GM18498 (cell line): ENCODE results near the gene DBN1.

Experiments
- ATAC-seq: cut with Tn5 transposase; IDR thresholded peaks from one replicate; pipeline ENCODE4 v1.9.1; 2021; ENCODE audit warnings: mild to moderate bottlenecking, moderate library complexity; ENCODE audit not compliant: unreplicated experiment

DBN1 gene

DNA sequence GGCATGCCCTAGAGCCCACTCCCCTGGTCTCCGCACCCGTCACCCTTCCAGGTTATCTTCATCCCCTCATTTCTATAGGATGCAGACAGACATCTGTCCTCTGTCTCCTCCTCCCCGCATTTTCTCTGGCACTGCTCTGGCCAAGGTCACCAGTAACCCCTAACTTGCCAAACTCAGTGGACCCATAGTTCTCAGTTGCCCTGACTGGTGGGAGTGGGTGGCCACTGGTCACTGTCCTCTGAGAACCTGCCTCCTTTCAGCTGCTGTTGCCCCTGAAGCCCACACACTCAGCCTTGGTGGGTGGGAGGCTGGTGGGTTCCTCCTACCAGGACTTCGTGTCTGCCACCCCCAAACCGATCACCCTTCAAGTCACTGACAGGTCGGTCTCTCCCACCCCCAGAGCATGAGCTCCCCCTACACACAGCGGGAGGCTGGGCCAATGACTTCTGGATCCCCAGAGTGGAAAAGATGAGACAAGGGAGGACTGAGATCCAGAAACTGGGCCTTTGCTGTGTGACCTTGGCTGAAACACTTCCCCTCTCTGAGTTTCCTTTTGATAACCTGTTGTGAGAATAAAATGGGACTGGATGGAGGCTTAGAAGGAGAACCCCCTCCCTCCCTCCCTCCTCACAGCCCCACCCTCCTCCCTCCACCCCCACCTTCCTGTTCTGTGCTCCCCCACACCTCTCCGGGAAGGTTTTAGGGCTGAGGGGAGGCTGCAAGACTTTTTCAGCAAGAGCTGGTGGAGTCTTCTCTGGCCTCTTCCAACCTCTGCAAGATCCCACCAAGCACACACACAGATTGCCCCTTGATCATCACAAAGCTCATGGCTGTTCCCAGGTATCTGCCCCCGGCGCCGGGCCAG, 2.4 kb upstream of the DBN1 start:
- no peak for ATAC-seq

DNA sequence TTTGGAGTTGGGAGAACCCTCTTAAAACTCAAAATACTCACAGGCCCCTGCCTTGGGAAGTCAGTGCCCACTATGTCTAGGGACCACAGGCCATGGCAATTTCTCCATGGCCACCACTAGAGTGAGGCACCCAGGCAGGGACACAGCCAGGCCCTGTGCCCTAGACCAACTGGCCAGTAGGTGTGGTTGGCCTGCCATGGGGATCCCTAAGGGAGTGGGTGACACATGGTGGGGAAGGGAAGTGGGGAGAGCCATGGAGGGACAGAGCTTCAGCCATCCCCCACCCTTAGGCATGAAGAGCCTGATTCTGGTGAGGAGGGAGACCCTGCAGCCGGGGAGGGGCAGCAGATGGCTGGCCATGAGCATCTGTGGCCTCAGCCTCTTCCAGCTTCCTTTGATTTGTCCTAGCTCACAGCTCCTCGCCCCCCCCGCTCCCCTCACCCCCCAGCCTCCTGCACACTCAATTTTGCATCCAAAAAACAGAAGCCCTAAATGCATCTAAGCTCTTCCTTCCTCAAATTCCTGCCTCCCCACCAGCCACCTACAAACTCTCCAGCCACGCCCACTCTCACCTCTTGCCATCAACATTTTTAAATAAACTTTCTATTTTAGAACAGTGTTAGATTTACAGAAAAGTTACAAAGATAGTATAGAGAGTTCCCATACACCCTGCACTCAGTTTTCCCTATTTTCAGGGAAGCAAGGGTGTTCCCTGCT, 1.6 kb upstream of the DBN1 start:
- ATAC-seq = no peak

- ATAC-seq = no peak
Observed at GRCh38 chr5:177474002-177474476, 605 bp upstream of the DBN1 start.

DNA sequence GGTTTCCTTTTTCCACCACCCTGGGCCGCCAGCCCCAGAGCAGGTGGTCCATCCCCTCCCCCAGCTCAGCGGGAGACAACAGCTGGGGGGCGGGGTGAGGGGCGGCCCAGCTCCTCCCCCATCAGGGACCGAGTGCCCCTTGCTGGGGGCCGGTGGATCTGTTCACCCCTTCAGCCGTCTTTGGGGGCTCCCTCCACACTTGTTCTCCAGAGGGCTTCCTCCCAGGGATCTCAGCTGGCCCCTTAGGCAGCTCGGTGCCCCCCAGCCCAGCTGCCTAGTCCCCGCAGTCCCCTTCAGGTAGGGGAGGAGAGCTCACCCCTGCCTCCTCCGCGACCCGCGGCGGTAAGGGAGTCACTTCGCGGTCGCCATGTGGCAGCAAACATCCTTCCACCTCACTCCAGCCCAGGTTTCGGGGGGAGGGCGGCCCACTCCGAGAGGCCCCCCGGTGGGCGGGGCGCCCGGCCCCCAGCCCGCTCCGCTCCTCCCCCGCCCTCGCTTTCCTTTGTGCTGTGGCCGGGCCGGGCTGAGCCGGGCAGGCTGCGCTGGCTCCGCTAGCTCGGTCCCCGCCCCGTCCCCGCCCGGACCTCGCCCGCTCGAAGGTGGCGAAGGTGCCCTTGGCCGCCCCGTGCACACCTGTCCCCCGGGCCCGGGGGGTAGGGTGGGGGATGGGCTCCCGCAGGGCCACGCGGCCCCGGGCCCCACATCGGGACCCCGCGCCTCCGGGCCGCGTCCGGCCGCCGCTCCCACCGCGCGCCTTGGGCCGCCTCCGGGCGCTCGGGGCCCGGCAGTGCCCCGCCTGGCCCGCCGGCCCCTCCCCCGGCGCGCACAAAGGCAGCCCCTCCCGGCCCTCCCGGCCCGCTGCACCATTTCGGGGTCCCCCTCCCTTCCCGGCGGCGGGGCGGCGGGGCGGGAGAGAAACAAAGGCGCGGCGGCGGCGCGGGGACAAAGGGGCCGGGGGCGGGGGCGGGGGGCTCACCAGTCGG, 683 bp downstream of the DBN1 start:
- ATAC-seq = peak; percentile 37

DNA sequence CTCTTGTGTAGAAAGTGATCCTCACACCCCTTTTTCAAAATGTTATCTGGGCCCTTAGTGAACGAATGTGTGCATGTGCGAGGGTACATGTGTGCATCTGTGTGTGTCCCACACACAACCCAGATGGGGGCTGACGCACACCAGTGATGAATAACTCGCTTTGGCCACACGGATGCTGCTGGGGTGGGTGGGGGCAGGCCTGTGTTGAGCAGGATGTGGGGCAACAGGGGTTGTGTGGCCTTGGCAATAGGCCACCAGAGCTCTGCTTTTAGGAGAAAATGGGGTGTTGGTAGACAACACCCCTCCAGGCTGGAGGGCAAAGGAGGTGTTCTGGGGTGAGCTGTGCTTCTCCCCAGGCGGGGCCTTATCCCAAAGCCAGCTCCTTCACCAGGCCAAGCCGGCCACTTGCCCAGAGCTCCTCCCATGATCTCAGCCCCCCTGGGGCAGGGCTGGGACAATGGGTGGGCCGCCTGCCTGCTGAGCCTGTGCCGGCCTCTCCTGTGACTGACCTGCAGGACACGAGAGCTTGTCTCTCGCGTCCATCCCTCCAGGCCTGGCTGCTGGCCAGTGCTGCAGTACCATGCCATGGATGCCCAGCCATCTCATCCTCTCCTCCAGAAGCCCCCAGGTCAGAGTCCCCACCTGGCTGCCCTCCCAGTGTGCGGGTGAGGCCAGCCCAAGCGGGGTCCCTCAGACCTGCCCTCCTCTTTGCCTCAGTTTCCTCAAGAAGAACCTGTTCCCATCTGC, 1.7 kb downstream of the DBN1 start:
- ATAC-seq = no peak

- ATAC-seq = no peak
Observed at GRCh38 chr5:177470759-177471536, 2.5 kb downstream of the DBN1 start.

DNA sequence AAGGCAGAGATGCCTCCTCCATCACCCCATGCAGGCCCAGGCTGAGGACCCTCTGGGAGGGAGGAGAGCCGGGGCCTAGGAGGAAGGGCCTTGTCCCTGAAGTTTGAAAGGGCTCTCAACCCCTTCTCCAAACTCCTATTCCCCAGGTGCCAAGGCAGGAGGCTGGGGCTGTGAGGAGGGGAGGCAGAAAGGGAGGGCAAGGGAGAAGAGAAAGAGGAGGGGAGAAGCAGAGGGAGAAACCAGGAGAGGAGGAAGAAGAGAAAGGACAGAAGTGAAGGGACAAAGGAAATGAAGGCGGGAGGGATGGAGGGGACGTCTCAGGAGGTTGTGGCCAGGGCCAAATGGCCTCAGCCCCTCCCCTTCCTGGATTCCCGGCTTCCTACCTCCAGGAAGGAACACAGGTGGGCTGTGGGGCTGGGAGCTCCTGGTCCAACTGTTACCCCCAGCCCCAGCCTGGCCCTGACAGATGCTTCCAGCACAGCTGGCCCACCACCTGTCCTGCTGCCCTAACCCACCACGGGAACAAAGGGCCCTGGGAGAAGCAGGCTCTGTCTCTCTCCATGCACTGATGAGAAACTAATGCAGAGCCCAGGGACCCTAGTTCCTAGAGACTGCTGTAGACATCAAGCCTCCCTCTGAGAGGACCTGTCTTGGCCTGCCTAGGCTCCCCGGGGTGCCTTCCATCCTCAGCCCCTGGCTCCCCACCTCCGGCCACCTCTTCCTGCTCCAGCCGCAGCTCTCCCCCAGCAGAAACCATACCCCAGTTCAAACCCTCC, 3.5 kb downstream of the DBN1 start:
- ATAC-seq = no peak

DNA sequence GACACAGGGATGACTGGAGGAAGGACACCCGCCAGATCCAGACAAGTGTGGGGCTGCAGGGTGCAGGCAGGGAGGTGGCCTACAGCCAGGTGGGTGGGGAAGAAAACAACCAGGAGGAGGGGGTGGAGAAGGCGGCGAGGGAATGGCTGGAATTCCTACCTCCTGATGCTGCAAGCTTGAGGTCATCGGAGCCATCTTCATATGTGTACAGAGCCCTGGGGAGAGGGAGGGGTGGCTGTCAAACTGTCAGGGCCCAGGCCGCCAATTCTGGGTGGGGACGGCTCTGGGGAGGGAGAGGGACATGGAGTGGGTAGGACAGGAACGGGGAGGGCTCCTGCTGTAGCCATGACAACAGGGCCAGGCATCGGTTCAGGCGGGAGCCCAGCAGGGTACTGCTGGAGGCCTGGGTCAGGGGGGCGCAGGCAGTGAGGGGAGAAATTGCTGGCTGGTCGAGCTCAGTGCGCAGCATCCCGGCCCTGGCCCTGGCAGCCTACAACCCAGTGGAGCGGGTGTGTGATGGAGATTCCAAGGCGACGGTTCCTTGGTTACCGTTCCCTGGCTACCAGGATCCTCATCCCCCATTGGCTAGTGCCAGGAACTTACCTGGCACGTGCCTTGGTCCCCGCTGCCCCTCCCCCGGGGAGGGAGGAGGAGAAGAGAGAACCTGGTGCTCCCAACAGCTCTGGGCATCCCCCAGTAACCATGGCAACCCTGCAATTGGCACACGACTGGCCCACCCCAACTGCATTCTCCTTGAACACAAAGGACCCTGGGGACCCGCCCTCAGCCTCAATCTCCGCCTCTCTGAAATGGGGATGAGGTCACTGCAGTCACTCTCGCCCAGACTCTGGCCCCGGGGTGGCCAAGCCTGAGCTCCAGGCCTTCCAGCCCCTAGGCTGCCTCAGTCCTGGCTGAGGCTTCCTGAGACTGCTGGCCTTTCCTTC, 4.5 kb downstream of the DBN1 start:
- no peak for ATAC-seq

GRCh38 chr5:177468329-177468684, 5.1 kb downstream of the DBN1 start:
- ATAC-seq = no peak

DNA sequence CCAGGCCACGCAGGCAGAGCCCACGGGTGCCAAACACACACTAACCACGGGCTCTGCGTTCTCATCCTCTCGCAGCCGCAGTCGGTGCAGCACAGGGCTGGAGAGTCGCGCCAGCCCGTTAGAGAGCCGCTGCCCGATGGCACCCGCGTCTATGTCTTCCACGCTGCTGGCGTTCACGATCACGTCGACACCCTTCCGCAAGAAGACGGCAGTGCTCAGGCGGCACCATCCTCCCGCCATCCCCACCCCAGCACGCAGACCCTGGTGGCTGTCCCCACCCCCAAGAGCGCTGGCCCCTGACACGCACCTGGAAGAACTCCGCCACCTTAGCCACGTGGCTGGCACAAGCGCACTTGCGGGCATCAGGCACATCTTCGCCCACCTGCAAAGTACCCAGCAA, 6.0 kb downstream of the DBN1 start:
- ATAC-seq = no peak

DNA sequence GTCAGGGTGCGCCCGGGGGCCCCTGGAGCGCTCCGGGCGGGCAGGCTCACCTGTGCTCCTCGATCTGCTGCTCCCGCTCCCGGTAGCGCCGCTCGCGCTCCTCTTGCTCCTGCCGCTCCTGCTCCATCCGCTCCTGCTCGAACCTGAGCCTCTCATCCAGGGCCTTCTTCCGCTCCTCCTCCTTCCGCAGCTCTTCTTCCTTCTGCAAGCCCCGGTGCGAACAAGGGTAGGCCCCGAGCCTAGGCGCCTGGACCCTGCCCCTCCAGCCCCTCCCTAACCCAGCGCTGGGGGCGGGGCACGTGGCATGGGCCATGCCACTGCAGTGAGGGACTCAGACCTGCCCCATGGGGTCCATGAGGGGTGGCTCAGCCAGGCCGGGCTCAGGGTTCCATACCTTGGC, 6.6 kb downstream of the DBN1 start:
- ATAC-seq = no peak

GRCh38 chr5:177465044-177465443, 8.4 kb downstream of the DBN1 start:
- no peak for ATAC-seq

- ATAC-seq = no peak
Observed at GRCh38 chr5:177462021-177462670, 11.3 kb downstream of the DBN1 start.

DNA sequence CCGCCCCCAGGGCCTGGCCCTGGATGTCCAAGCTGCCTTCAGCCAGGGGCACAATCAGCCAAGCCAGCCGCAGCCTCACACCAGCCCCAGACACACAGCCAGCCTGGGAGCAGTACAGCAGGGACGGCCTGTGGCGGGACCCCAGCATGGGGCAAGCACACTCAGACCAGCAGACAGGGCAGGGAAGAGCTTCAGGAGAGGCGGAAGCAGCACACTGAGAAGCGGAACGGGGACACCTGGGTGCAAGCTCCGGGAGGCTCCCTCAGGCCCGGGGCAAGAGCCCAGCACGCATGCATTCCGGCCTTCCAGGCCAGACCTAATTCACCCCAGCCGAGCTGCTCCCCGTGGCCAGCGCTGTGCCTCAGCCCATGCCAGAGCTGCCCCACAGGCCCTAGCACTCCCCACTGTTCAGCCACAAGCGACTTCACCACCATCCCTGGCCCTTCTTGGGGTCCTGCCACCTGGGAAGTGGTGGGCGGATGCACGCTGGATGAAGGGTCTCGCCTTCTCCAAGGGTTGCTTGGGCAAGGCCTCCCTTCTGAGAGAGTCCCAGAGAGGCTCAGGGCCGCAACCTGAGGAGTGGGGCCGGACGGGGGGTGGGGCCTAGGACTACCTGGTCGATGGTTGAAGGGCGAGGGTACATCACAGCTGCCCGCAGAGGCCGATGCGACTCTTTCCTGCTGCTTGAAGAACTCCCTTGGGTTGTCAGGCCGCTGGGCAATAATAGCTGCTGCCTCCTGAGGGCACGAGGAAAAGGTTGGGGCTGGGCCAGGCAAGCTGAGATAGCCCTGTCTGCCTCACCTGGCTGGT, 13.4 kb downstream of the DBN1 start:
- no peak for ATAC-seq

DNA sequence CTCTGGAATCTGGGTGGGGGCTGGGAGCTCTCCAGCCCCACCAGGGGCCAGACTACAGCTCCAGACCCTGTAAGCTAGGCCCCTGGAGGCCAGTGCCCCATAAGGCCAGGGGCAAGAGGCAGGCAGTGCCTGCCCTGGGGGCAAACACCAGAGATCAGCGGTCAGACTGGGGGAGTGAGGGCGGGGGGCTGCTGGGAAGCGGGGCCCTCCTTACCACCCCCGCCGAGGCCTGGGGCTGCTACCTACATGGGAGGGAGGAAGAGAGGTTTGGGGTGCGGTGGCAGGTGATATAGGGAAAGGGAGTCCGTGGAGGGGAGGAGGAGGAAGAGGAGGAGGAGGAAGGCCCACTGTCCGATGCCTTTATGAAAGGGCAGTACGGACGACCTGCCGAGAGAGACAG, 14.1 kb downstream of the DBN1 start:
- no peak for ATAC-seq

- ATAC-seq = no peak
Observed at GRCh38 chr5:177458912-177459350, 14.5 kb downstream of the DBN1 start.
